Activated T-cell treated with anti-CD3 and anti-CD28 coated beads for 24 hours (primary cell): ENCODE measurements around the gene P2RX7.

Experiments
- DNase-seq: peaks from one replicate; pipeline ENCODE4 v3.0.0-alpha.2; 2020; ENCODE audit warnings: low read depth

Gene P2RX7

GRCh38 chr12:121132601-121133481 is at the start of gene P2RX7:
Gene P2RX7, plus strand, starts transcription at chr12:121132876. Its CDS starts 95 bp downstream, at chr12:121132971.
- no peak for DNase-seq

- DNase-seq, result no peak
Observed at GRCh38 chr12:121084229-121084628, 48.4 kb upstream of the P2RX7 start.

- no peak for DNase-seq
Observed at GRCh38 chr12:121085069-121085468, 47.6 kb upstream of the P2RX7 start.

- DNase-seq, result no peak
Observed at GRCh38 chr12:121085506-121086353, 46.9 kb upstream of the P2RX7 start.

GRCh38 chr12:121086781-121087295 is 45.8 kb upstream of the P2RX7 start:
- DNase-seq, result no peak

GRCh38 chr12:121087467-121088194 is 45.0 kb upstream of the P2RX7 start:
- no peak for DNase-seq

GRCh38 chr12:121088195-121088585 is 44.5 kb upstream of the P2RX7 start:
- no peak for DNase-seq

- DNase-seq, result no peak
Observed at GRCh38 chr12:121089031-121089812, 43.5 kb upstream of the P2RX7 start.

GRCh38 chr12:121089813-121090430 is 42.8 kb upstream of the P2RX7 start:
- DNase-seq, result no peak

- DNase-seq, result no peak
Observed at GRCh38 chr12:121090586-121091514, 41.8 kb upstream of the P2RX7 start.

- no peak for DNase-seq
Observed at GRCh38 chr12:121092034-121092433, 40.6 kb upstream of the P2RX7 start.

GRCh38 chr12:121093487-121093891 is 39.2 kb upstream of the P2RX7 start:
- DNase-seq, result no peak

GRCh38 chr12:121095544-121096198 is 37.0 kb upstream of the P2RX7 start:
- peak; percentile 73 for DNase-seq

- no peak for DNase-seq
Observed at GRCh38 chr12:121096199-121096798, 36.4 kb upstream of the P2RX7 start.

- no peak for DNase-seq
Observed at GRCh38 chr12:121099779-121100178, 32.9 kb upstream of the P2RX7 start.

GRCh38 chr12:121102307-121102706 is 30.4 kb upstream of the P2RX7 start:
- DNase-seq, result no peak

GRCh38 chr12:121107681-121108080 is 25.0 kb upstream of the P2RX7 start:
- no peak for DNase-seq

- no peak for DNase-seq
Observed at GRCh38 chr12:121108492-121108891, 24.2 kb upstream of the P2RX7 start.
